Gastrocnemius medialis (tissue), 4 donors: ENCODE measurements around the gene PHKB.

ENCODE experiments used
- CTCF ChIP-seq, 5 experiments: fragments of 450-650 bp in 3 of 5; fragments of 200-600 bp in 2 of 5; sonication (generic) in 2 of 5; IDR thresholded peaks in 4 of 5; conservative IDR thresholded peaks in 1 of 5; 1 replicate in 4 of 5; 2 replicates in 1 of 5; pipeline ENCODE4 v1.5.1; 2016 to 2019; ENCODE audit warnings: antibody characterized with exemption in 5 of 5, mild to moderate bottlenecking in 3 of 5, moderate library complexity in 3 of 5
- POLR2A ChIP-seq, 2 donors: fragments of 450-650 bp; IDR thresholded peaks; one replicate each; pipeline ENCODE4 v1.6.1; 2017; ENCODE audit warnings: antibody characterized with exemption in 2 of 2, mild to moderate bottlenecking in 2 of 2, moderate library complexity in 2 of 2

GRCh38 chr16:47571049-47571448 lies 109.9 kb downstream of the PHKB start:
- TF ChIP-seq POLR2A (IDR thresholded peaks at IDR 0.05) (no peak), CTCF (IDR thresholded peaks at IDR 0.05 in 4 of 5, conservative IDR thresholded peaks at IDR 0.05 in 1 of 5) (no peak)
